SK-N-SH treated with all-trans-retinoic acid at 6 μM for 48 hours (cell line): ENCODE results near the gene USH2A.

Source experiments
- CREB5 ChIP-seq: fragments of 250-450 bp; sonication (Bioruptor Pico); IDR thresholded peaks from 2 replicates; pipeline ENCODE4 v1.5.1; 2020; ENCODE audit warnings: low read depth, mild to moderate bottlenecking, moderate library complexity
- CSDC2 ChIP-seq: fragments of 250-450 bp; sonication (Bioruptor Pico); IDR thresholded peaks from 2 replicates; pipeline ENCODE4 v1.5.0; 2020; ENCODE audit warnings: mild to moderate bottlenecking, moderate library complexity
- PATZ1 ChIP-seq: fragments of 250-450 bp; sonication (Bioruptor Pico); IDR thresholded peaks from 2 replicates; pipeline ENCODE4 v1.8.0; 2020; ENCODE audit warnings: mild to moderate bottlenecking, moderate library complexity, borderline replicate concordance
- ZC3H10 ChIP-seq: fragments of 250-450 bp; sonication (Bioruptor Pico); IDR thresholded peaks from 2 replicates; pipeline ENCODE4 v1.5.1; 2021; ENCODE audit warnings: mild to moderate bottlenecking, moderate library complexity
- ZFP3 ChIP-seq: fragments of 250-450 bp; sonication (Bioruptor Pico); IDR thresholded peaks from 2 replicates; pipeline ENCODE4 v1.5.0; 2020; ENCODE audit warnings: mild to moderate bottlenecking, moderate library complexity
- ZFP30 ChIP-seq: fragments of 450-650 bp; formaldehyde crosslinking; IDR thresholded peaks from 2 replicates; pipeline ENCODE4 v1.5.0; 2022; ENCODE audit warnings: mild to moderate bottlenecking, moderate library complexity
- ZNF565 ChIP-seq: fragments of 450-650 bp; formaldehyde crosslinking; conservative IDR thresholded peaks from 2 replicates; pipeline ENCODE4 v1.5.0; 2020; ENCODE audit warnings: low read depth, mild to moderate bottlenecking, moderate library complexity
- ZNF8 ChIP-seq: fragments of 450-650 bp; formaldehyde crosslinking; IDR thresholded peaks from 2 replicates; pipeline ENCODE4 v1.5.0; 2020; ENCODE audit warnings: mild to moderate bottlenecking, moderate library complexity

GRCh38 chr1:215717677-215718426 lies 705.4 kb downstream of the USH2A start:
- no peak for TF ChIP-seq ZFP30
- no peak for TF ChIP-seq ZNF8 (CRISPR knock-in tag)
- no peak for TF ChIP-seq ZNF565 (CRISPR knock-in tag)
- no peak for TF ChIP-seq ZFP3 (CRISPR knock-in tag)
- TF ChIP-seq CSDC2 (CRISPR knock-in tag) = no peak
- TF ChIP-seq ZC3H10 (CRISPR knock-in tag) = no peak
- no peak for TF ChIP-seq PATZ1
- no peak for TF ChIP-seq CREB5 (CRISPR knock-in tag)
